ENCODE results near the gene CDC20. TPM values are rescaled to one million over a fixed set of nuclear protein-coding genes. Genes with fewer than 3 reads are reported as not detected.

CDC20 gene
- total and polyA plus RNA-seq, 2 of the 4 experiments (the other 2 are of a cell fraction), result 103 to 107 TPM

DNA sequence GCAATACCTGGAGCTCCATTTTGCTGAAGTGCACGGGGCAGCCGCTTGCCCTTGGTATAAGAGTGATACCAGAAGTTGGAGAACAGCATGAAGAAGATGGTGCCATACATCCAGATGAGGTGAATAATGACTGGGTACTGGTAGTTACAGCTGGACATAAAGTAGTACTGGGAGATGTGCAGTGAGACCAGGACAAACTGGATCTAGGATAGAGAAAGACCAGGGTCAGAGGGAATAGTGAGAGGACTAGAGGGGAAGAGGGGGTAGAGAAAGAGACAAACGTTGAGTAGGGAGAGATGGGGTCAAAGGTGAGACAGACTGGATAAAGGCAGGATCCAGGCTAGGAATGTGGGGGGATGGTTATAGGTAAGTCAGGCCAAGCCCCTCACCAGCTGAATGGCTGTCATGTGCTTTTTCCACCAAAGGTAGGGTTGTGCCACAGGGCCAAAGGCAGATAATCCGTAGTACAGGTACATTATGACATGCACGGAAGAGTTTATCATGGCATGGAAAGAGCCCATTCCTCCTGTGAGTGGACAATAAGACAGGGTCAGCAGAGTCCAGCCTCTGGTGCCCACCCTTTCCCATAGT, 5.2 kb downstream of the CDC20 start:
- ATAC-seq (ENCODE audit: low read depth), result no peak
- 67% methylated on average over 3 of the region's 5 CpGs; no CpG with 5 or more reads in 1 of the 2 experiments for WGBS, 2 experiments (ENCODE audit: extremely low coverage in 2 of 2, insufficient read length in 1 of 2)
- Histone ChIP-seq H3K4me1 (ENCODE audit: control insufficient read depth, insufficient read depth, low read length) (peaks cover 15% of the 10 kb centered on the region), H3K27ac (ENCODE audit: insufficient read depth, low read length) (no peak overlapping the region), H2AK5ac (ENCODE audit: low read depth, low read length) (no peak overlapping the region), H4K5ac (ENCODE audit: low read depth, low read length) (no peak overlapping the region), H3K27me3 (ENCODE audit: control insufficient read depth, insufficient read depth, low read length) (no peaks in the 10 kb centered on the region), H3K9ac (ENCODE audit: low read depth, low read length) (no peak overlapping the region), H2AK9ac (replicated peaks; ENCODE audit: low read depth, low read length, poor library complexity) (no peak overlapping the region), H4K20me1 (ENCODE audit: insufficient read depth, low read length) (peaks cover 33% of the 10 kb centered on the region), H3K18ac (ENCODE audit: low read depth, low read length) (no peak overlapping the region), H3K4me3 (ENCODE audit: insufficient read depth, low read depth, low read length) (no peak overlapping the region), H3K4me2 (ENCODE audit: low read depth, low read length) (no peak overlapping the region), H2BK120ac (ENCODE audit: low read depth, low read length) (no peak overlapping the region), H3K23ac (ENCODE audit: low read depth, low read length) (no peak overlapping the region), H2AFZ (replicated peaks; ENCODE audit: low read length, poor library complexity) (no peak overlapping the region), H3K36me3 (ENCODE audit: control insufficient read depth, insufficient read depth, low read length) (peaks cover 47% of the 10 kb centered on the region), H2BK5ac (ENCODE audit: low read depth, low read length, poor library complexity, severe bottlenecking) (no peak overlapping the region), H2BK15ac (ENCODE audit: low read depth, low read length) (no peak overlapping the region), H2BK20ac (ENCODE audit: low read depth, low read length) (no peak overlapping the region), H3K79me1 (ENCODE audit: low read depth in 1 of 2, low read length in 2 of 2) (peaks cover 23 to 75% of the 10 kb centered on the region in 2 experiments), H4K91ac (ENCODE audit: insufficient read depth, low read depth, low read length) (no peak overlapping the region), H3K14ac (replicated peaks; ENCODE audit: low read depth, low read length) (no peak overlapping the region), H4K8ac (ENCODE audit: low read depth in 2 of 2, low read length in 2 of 2) (no peak overlapping the region), H3K9me1 (ENCODE audit: insufficient read depth, low read length) (peaks cover 19% of the 10 kb centered on the region; the same call in 1 of the 2 replicates), H3K56ac (ENCODE audit: extremely low read depth, insufficient read depth, low read length) (no peak overlapping the region), H3K4ac (ENCODE audit: low read depth, low read length) (no peak overlapping the region), H3K9me3 (ENCODE audit: control insufficient read depth, insufficient read depth, low read length) (no peaks in the 10 kb centered on the region)
- CTCF ChIA-PET, result no interaction called here
- intact Hi-C loops (cut with micrococcal nuclease), result no loop called here
- DNase-seq, result no peak
- in situ Hi-C loops (cut with MboI; ENCODE audit: low sequenced_read_pairs), result no loop called here
- TF ChIP-seq, protein P1, sequence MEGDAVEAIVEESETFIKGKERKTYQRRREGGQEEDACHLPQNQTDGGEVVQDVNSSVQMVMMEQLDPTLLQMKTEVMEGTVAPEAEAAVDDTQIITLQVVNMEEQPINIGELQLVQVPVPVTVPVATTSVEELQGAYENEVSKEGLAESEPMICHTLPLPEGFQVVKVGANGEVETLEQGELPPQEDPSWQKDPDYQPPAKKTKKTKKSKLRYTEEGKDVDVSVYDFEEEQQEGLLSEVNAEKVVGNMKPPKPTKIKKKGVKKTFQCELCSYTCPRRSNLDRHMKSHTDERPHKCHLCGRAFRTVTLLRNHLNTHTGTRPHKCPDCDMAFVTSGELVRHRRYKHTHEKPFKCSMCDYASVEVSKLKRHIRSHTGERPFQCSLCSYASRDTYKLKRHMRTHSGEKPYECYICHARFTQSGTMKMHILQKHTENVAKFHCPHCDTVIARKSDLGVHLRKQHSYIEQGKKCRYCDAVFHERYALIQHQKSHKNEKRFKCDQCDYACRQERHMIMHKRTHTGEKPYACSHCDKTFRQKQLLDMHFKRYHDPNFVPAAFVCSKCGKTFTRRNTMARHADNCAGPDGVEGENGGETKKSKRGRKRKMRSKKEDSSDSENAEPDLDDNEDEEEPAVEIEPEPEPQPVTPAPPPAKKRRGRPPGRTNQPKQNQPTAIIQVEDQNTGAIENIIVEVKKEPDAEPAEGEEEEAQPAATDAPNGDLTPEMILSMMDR (conservative IDR thresholded peaks at IDR 0.05; ENCODE audit: low read depth, low read length), result no peak
- no peak for TF ChIP-seq NFE2L2 (IDR thresholded peaks at IDR 0.05; ENCODE audit: low read depth, low read length)
- TF ChIP-seq BHLHE40 (IDR thresholded peaks at IDR 0.05; ENCODE audit: low read depth, low read length), result no peak
- no peak for TF ChIP-seq MXI1 (IDR thresholded peaks at IDR 0.05; ENCODE audit: borderline replicate concordance, low read depth, low read length)
- no peak for TF ChIP-seq MAFK (IDR thresholded peaks at IDR 0.05; ENCODE audit: low read depth, low read length)
- no peak for TF ChIP-seq RCOR1 (IDR thresholded peaks at IDR 0.05; ENCODE audit: insufficient replicate concordance, low read length)
- TF ChIP-seq, protein P2, sequence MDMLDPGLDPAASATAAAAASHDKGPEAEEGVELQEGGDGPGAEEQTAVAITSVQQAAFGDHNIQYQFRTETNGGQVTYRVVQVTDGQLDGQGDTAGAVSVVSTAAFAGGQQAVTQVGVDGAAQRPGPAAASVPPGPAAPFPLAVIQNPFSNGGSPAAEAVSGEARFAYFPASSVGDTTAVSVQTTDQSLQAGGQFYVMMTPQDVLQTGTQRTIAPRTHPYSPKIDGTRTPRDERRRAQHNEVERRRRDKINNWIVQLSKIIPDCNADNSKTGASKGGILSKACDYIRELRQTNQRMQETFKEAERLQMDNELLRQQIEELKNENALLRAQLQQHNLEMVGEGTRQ (IDR thresholded peaks at IDR 0.05; ENCODE audit: low read depth, low read length), result no peak
- TF ChIP-seq SMC3 (IDR thresholded peaks at IDR 0.05; ENCODE audit: low read depth, low read length), result no peak
- no peak for TF ChIP-seq POLR2A (IDR thresholded peaks at IDR 0.05; ENCODE audit: low read depth, low read length)
- TSS peak; percentile 88 for BruUV-seq (replicated peaks)
- POLR2A ChIA-PET (ENCODE audit: unreplicated experiment), result no interaction called here
- dilution Hi-C loops (cut with HindIII; ENCODE audit: low sequenced_read_pairs, unreplicated experiment), result no loop called here

Measured in IMR-90 (cell line).